GM23248 (cell line): ENCODE measurements around the gene PTPRD.

Experiments used
- EZH2 ChIP-seq: fragments of 200-600 bp; sonication (generic); IDR thresholded peaks from 2 replicates; pipeline ENCODE4 v1.6.1; 2018; ENCODE audit warnings: antibody characterized with exemption, mild to moderate bottlenecking; ENCODE audit not compliant: insufficient read depth, poor library complexity, severe bottlenecking
- EZH2phosphoT487 ChIP-seq: fragments of 200-600 bp; sonication (generic); IDR thresholded peaks from 2 replicates; pipeline ENCODE4 v1.6.1; 2018; ENCODE audit warnings: antibody characterized with exemption, moderate library complexity, mild to moderate bottlenecking, low read depth; ENCODE audit not compliant: insufficient read depth

- no peak for TF ChIP-seq EZH2
- TF ChIP-seq EZH2phosphoT487: no peak
These were observed 2104.0 kb downstream of the PTPRD start for GRCh38 chr9:8508671-8509290.
